Nucleus accumbens (tissue), 56 donors: Measurements from ENCODE around the gene FAM234B.
"Not testable (repeated sequence)": the region's sequence is repeated elsewhere in the genome, so short reads cannot be mapped to it uniquely, and the experiment has no call there.

ENCODE experiments used
- DNase-seq, 56 donors: peaks; one replicate each; lab custom pipeline; 2025; lab: John Stamatoyannopoulos, UW

FAM234B gene

GRCh38 chr12:13049816-13050215, 5.6 kb downstream of the FAM234B start:
- DNase-seq = no peak

- DNase-seq = no peak
Observed at GRCh38 chr12:13052421-13052820, 8.2 kb downstream of the FAM234B start.

- not testable (repeated sequence) for DNase-seq
Observed at GRCh38 chr12:13053617-13054016, 9.4 kb downstream of the FAM234B start.

- DNase-seq = no peak
Observed at GRCh38 chr12:13060581-13060980, 16.4 kb downstream of the FAM234B start.

- no peak for DNase-seq
Observed at GRCh38 chr12:13061377-13061776, 17.2 kb downstream of the FAM234B start.

- peak in 7 of 56 donors; percentile 2 to 30 (median 15) for DNase-seq
Observed at GRCh38 chr12:13062669-13063068, 18.5 kb downstream of the FAM234B start.

- no peak for DNase-seq
Observed at GRCh38 chr12:13066014-13066413, 21.8 kb downstream of the FAM234B start.

GRCh38 chr12:13066459-13066858, 22.3 kb downstream of the FAM234B start:
- no peak for DNase-seq

GRCh38 chr12:13067322-13067721, 23.1 kb downstream of the FAM234B start:
- no peak for DNase-seq

GRCh38 chr12:13069380-13069779, 25.2 kb downstream of the FAM234B start:
- no peak for DNase-seq

- no peak for DNase-seq
Observed at GRCh38 chr12:13071305-13072280, 27.4 kb downstream of the FAM234B start.

GRCh38 chr12:13073173-13073572, 29.0 kb downstream of the FAM234B start:
- no peak for DNase-seq

GRCh38 chr12:13074396-13075117, 30.4 kb downstream of the FAM234B start:
- peak in 7 of 56 donors; percentile 8 to 22 (median 20) for DNase-seq

- no peak for DNase-seq
Observed at GRCh38 chr12:13075118-13075480, 30.9 kb downstream of the FAM234B start.

GRCh38 chr12:13075786-13076570, 31.8 kb downstream of the FAM234B start:
- DNase-seq = no peak

- no peak for DNase-seq
Observed at GRCh38 chr12:13079440-13079906, 35.3 kb downstream of the FAM234B start.

GRCh38 chr12:13080266-13080665, 36.1 kb downstream of the FAM234B start:
- no peak for DNase-seq

GRCh38 chr12:13082861-13083260, 38.7 kb downstream of the FAM234B start:
- DNase-seq = no peak

- DNase-seq = not testable (repeated sequence)
Observed at GRCh38 chr12:13083638-13084037, 39.5 kb downstream of the FAM234B start.

- DNase-seq = no peak
Observed at GRCh38 chr12:13084898-13085640, 40.9 kb downstream of the FAM234B start.
